Midbrain (tissue), 1 donor: ENCODE measurements around the gene DIAPH2.

ENCODE experiments used
- DNase-seq: peaks from one replicate; lab custom pipeline; 2025; lab: John Stamatoyannopoulos, UW

The DIAPH2 gene

GRCh38 chrX:97309487-97310116 lies 625.0 kb downstream of the DIAPH2 start:
- DNase-seq: no peak

GRCh38 chrX:97310373-97310772 lies 625.7 kb downstream of the DIAPH2 start:
- no peak for DNase-seq

GRCh38 chrX:97311066-97311778 lies 626.6 kb downstream of the DIAPH2 start:
- no peak for DNase-seq

GRCh38 chrX:97314345-97314744 lies 629.7 kb downstream of the DIAPH2 start:
- no peak for DNase-seq

GRCh38 chrX:97315939-97316338 lies 631.3 kb downstream of the DIAPH2 start:
- no peak for DNase-seq

DNA sequence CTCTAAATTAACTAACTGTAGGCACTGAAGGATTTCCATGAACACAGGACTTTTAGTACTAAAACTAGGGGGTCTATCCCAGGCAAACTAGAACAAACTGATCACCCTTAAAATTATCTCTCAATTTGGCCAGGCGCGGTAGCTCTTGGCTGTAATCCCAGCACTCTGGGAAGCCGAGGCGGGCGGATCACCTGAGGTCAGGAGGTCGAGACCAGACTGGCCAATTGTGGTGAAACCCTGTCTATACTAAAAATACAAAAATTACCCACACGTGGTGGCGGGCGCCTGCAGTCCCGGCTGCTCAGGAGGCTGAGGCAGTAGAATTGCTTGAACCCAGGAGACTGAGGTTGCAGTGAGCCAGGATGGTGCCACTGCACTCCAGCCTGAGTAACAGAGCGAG lies 635.7 kb downstream of the DIAPH2 start:
- no peak for DNase-seq

DNA sequence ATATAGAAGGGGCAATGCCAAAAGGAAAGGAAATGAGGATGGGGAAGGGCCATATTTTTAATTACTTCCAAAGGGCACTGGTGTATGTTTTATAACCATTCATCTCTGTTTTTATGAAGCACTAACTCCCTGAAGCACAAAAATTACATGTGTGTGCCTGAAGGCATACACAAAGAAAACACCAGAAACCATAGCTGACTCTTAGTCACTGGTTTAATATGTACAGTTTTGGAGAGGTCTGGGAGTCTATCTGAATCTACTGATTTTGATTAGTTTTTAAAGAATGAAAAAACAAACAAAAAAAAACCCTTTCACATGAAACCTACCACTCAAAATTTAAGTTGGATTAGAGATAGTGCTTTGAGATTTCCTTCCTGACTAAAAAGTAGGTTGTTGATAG lies 637.8 kb downstream of the DIAPH2 start:
- no peak for DNase-seq

- DNase-seq: no peak
These were observed 641.8 kb downstream of the DIAPH2 start for GRCh38 chrX:97326456-97326855.

GRCh38 chrX:97328853-97329390 lies 644.3 kb downstream of the DIAPH2 start:
- no peak for DNase-seq

- no peak for DNase-seq
These were observed 645.5 kb downstream of the DIAPH2 start for GRCh38 chrX:97330151-97330550.

DNA sequence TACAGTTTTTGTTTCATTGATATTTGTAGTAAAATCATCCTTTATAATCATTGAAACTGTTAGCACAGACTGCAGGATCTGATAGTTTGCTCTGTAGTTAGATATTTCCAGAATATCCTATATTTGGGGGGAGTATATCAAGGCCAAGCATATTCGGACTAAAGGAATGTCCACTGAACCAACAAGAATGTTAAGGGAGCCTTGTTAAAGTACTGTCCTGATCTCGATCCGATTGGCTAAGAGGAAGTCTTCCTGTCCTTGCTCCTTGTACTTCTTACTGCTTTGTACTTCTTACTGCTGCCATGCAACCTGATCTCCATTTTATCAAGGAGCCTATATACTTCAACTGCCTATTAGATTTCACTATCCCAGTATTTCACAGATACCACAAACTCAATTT lies 648.3 kb downstream of the DIAPH2 start:
- DNase-seq: no peak

GRCh38 chrX:97334850-97335249 lies 650.2 kb downstream of the DIAPH2 start:
- DNase-seq: no peak

GRCh38 chrX:97344724-97345123 lies 660.1 kb downstream of the DIAPH2 start:
- DNase-seq: no peak

GRCh38 chrX:97358941-97359340 lies 674.3 kb downstream of the DIAPH2 start:
- DNase-seq: no peak

- DNase-seq: no peak
These were observed 679.2 kb downstream of the DIAPH2 start for GRCh38 chrX:97363843-97364242.

DNA sequence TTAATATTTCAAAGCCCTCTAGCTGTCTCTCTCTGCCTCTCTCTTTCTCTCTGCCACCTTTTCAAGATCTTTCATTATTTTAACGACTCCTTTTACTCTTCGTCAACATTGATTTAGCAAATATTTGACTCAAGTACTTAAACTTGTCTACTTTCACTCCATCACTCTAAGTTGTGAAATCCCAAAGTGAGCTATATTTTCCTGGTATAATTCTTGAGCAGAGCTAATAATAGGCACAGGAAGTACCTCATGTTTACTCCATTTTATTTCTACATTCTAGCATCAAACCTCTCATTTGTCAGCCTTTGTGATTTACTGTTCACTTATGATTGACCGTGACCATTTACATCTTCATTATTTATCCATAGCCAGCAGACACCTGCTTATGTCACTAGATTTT lies 681.6 kb downstream of the DIAPH2 start:
- DNase-seq: no peak

- DNase-seq: no peak
These were observed 682.5 kb downstream of the DIAPH2 start for GRCh38 chrX:97367125-97367524.

DNA sequence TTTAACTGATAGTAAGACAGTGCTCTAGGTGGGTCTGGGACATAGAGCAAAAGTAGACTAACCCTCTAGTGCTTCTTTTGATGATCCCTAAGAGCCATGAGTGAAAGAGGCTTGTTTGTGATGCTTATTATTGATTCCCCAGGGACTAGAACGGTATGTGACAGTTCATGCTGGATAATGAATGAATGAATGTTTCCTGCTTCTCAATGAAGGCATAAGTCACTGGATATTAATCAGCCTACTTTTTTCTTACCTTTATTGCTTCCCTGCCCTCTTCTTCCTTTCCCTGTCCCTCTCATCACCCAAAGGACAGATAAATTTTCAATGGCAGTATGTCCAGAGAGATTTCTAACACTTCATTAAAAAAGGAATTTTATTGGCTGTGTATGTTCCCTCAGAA lies 685.3 kb downstream of the DIAPH2 start:
- DNase-seq: no peak

DNA sequence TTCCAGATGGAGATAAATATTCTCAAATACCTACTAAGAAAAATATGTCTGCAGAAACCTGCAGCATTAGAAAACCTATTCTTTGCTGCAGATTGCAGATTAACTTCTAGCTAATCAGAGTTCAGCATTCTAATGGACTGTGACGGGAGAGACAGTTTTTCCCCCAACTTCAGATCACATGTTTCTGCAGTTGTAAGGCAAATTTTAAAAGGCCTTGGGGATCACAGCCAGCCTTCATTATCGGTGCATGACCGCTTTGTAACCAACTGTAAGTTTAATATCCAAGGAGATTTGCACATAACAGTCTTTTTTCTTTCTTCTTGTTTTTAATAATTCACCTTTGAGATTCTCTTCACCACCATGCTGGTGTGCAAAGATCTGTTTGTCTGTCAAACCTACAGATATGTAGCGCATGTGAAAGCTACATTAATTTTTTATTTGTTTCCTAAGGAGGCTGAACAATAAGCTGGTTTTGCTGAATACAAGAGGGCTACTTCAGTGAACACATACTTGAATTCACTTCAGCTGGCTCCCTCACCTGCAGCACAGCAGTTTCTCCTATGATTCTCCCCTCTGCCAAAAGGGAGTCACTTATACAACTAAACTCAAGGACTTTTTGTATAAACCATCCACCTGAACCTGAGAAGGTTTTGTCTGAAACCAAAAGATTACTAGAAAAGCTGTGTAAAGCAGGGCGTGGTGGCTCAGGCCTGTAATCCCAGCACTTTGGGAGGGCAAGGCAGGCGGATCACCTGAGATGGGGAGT lies 687.5 kb downstream of the DIAPH2 start:
- no peak for DNase-seq

GRCh38 chrX:97374266-97374665 lies 689.6 kb downstream of the DIAPH2 start:
- no peak for DNase-seq

DNA sequence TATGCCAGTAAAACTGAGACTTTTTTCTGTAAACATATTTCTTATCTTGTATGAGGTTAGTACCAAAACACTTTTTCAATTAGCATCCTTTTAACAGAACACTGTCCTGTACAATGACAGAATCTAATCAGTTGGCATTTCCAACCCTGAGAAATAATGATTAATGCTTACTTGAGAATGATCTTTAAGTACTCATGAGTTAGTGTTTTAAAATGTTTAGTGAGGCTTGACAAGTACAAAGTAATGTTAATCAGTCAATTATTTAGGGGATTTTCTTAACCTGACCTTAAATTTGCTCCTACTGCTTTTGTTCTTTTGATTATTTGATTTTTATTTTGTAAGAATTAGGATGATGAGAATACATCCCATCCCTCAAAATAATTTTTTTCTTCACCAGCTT lies 695.6 kb downstream of the DIAPH2 start:
- DNase-seq: no peak

GRCh38 chrX:97384685-97385084 lies 700.0 kb downstream of the DIAPH2 start:
- no peak for DNase-seq

- no peak for DNase-seq
These were observed 702.4 kb downstream of the DIAPH2 start for GRCh38 chrX:97387004-97387403.
